ENCODE data around the gene OSBPL6. TPM values are rescaled to one million over a fixed set of nuclear protein-coding genes. Genes with fewer than 3 reads are reported as not detected.
A peak's percentile ranks its signal among the peaks of the same experiment; 100 is the strongest.

Gene OSBPL6
- total and polyA plus RNA-seq, 10 of the 15 experiments (the other 5 are each of a cell fraction or from before 2014, with no cell fraction given): 0.01 to 0.08 (median 0.03) TPM; not detected in 5

DNA sequence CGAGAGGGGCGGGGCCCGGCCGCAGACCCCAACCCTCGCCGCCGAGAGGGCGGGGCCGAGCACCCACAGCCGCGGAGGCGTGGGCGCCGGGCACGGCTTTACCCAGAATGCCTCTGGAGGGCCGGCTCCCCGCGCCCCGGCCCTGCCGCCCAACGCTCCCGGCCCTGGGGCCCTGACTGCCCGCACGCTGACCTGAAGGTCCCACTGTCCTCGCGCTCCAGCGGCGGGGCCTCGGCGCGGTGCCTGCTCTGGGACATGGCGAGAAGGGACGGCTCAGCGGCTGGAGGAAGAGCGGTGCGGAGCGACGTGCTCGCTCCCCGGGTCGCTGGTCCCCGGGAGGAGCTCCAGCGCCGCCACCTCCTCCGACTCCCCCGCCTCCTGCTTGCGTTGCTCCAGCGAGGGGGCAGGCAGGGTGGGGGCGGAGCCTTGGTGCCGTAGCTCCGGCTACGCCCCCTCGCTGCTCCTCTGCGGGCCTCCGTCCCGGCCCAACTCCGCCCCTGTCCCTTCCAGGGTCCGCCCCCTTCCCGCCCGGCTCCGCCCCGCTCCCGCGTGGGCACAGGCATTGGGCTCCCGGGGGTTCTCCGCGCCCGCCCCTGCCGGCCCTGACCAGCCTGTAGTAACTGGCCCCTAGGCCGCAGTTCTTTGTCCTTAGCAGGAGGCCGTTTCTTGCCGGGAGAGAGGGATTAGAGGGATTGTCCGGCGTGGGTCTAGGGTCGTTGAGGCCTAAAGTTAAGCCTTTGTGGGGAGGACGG lies 256.6 kb downstream of the OSBPL6 start, which contains the start of the genes PJVK and PRKRA:
TSS of gene PJVK (plus strand) at position 605 of the 752 bp plus-strand sequence. CDS start 2,032 bp downstream, outside the sequence.
TSS of gene PRKRA (minus strand) at position 402 of the 752 bp plus-strand sequence. CDS start at position 257, 145 bp downstream.
- peaks cover 28% of the 10 kb centered on the region for H3K79me2 ChIP-seq (ENCODE audit: control insufficient read depth, insufficient read depth, low read length)
- peak within 1 kb of the TSS; percentile 94 for H3K27ac ChIP-seq (ENCODE audit: control insufficient read depth, insufficient read depth)
- peak; percentile 57 for FAIRE-seq
- peak; percentile 81 for DNase-seq (ENCODE audit: low read depth, low spot score)
- H2AFZ ChIP-seq (ENCODE audit: control insufficient read depth, low read depth, low read length): peak within 1 kb of the TSS; percentile 95
- H3K27me3 ChIP-seq (replicated peaks in 1 of 2; ENCODE audit: control insufficient read depth in 2 of 2, insufficient read depth in 2 of 2, low read length in 1 of 2): no peaks in the 10 kb centered on the region
- ChIA-PET RAD21 (ENCODE audit: unreplicated experiment) (interaction anchor here (0.8 to 3.5 kb wide), 7 partner anchors 18 to 76 kb away, joined by 3 to 26 read pairs (median 6); no protein-coding TSS in a partner anchor), POLR2A (interaction anchor here (0.9 to 3.2 kb wide), 9 partner anchors 8 to 77 kb away, joined by 3 to 21 read pairs (median 4); no protein-coding TSS in a partner anchor), CTCF (interaction anchor here (0.7 to 5.5 kb wide), 8 partner anchors 10 to 571 kb away, joined by 3 to 41 read pairs (median 4); no protein-coding TSS in a partner anchor), SMC1A (ENCODE audit: uncharacterized antibody, unreplicated experiment) (interaction anchor here (0.9 to 4.7 kb wide), 7 partner anchors 13 to 77 kb away, joined by 3 to 24 read pairs (median 7); no protein-coding TSS in a partner anchor)
- H3K9me3 ChIP-seq (replicated peaks; ENCODE audit: control insufficient read depth, insufficient read depth, low read length): no peaks in the 10 kb centered on the region
- H3K4me2 ChIP-seq (ENCODE audit: control insufficient read depth, insufficient read depth): peak within 1 kb of the TSS; percentile 97
- peak within 1 kb of the TSS; percentile 99 for H3K9ac ChIP-seq (ENCODE audit: control insufficient read depth, insufficient read depth, low read length)
- WGBS (ENCODE audit: insufficient coverage, insufficient replicate concordance, low lambda C conversion rate, missing lambda C conversion rate): under 1% methylated on average over 72 of the region's 76 CpGs
- H3K4me3 ChIP-seq: peak within 1 kb of the TSS; percentile 94
- no TSS peak for BruUV-seq (replicated peaks)
- H4K20me1 ChIP-seq (ENCODE audit: control insufficient read depth, insufficient read depth): no peaks in the 10 kb centered on the region
- intact Hi-C loops (cut with micrococcal nuclease; ENCODE audit: unreplicated experiment): loop anchor here (1.0 kb wide), 2 partner anchors 27 to 37 kb away; partner anchors contain the start of gene FKBP7
- H3K4me1 ChIP-seq (ENCODE audit: control insufficient read depth, insufficient read depth, low read length): peaks cover 9% of the 10 kb centered on the region
- in situ Hi-C loops (cut with MboI): no loop called here
- ATAC-seq: peak; percentile 91
- peaks cover 0 to 14% of the 10 kb centered on the region in 2 experiments; a peak in 2 of 4 replicates for H3K36me3 ChIP-seq (ENCODE audit: control insufficient read depth in 2 of 2, insufficient read depth in 2 of 2, low read length in 1 of 2)
- no peak for TF ChIP-seq RBBP5 (conservative IDR thresholded peaks at IDR 0.05)
- TF ChIP-seq ZNF207 (IDR thresholded peaks at IDR 0.05; ENCODE audit: borderline replicate concordance): peak; percentile 73; the same call in 1 of the 2 replicates
- no peak for TF ChIP-seq RAD21 (IDR thresholded peaks at IDR 0.05; ENCODE audit: insufficient read depth, low read depth, low read length)
- TF ChIP-seq CBFB (IDR thresholded peaks at IDR 0.05; ENCODE audit: low read depth): peak; percentile 68; the same call in 1 of the 2 replicates
- no peak for TF ChIP-seq CHD4 (IDR thresholded peaks at IDR 0.05)
- no peak for TF ChIP-seq NFIC (IDR thresholded peaks at IDR 0.05; ENCODE audit: low read depth, low read length)
- peak; percentile 58; the same call in 1 of the 2 replicates for TF ChIP-seq TAF1 (IDR thresholded peaks at IDR 0.05; ENCODE audit: borderline replicate concordance, low read depth, low read length)
- TF ChIP-seq RB1 (IDR thresholded peaks at IDR 0.05; ENCODE audit: borderline replicate concordance): peak; percentile 16; the same call in 1 of the 2 replicates
- TF ChIP-seq BHLHE40 (IDR thresholded peaks at IDR 0.05; ENCODE audit: borderline replicate concordance in 1 of 2, low read depth in 2 of 2, low read length in 1 of 2): peak; percentile 54 to 92; a peak in 3 of 4 replicates
- peak; percentile 70; the same call in 1 of the 2 replicates for TF ChIP-seq ZNF217 (IDR thresholded peaks at IDR 0.05)
- peak; percentile 53 for TF ChIP-seq SP1 (IDR thresholded peaks at IDR 0.05; ENCODE audit: low read depth, low read length)
- TF ChIP-seq YBX1 (IDR thresholded peaks at IDR 0.05): no peak
- peak; percentile 84 for TF ChIP-seq SMAD5 (IDR thresholded peaks at IDR 0.05; ENCODE audit: low read depth)
- TF ChIP-seq CREB1 (IDR thresholded peaks at IDR 0.05; ENCODE audit: low read depth): peak; percentile 70; the same call in 1 of the 2 replicates
- no peak for TF ChIP-seq SREBF2 (IDR thresholded peaks at IDR 0.05; ENCODE audit: low read length)
- TF ChIP-seq, protein P1, sequence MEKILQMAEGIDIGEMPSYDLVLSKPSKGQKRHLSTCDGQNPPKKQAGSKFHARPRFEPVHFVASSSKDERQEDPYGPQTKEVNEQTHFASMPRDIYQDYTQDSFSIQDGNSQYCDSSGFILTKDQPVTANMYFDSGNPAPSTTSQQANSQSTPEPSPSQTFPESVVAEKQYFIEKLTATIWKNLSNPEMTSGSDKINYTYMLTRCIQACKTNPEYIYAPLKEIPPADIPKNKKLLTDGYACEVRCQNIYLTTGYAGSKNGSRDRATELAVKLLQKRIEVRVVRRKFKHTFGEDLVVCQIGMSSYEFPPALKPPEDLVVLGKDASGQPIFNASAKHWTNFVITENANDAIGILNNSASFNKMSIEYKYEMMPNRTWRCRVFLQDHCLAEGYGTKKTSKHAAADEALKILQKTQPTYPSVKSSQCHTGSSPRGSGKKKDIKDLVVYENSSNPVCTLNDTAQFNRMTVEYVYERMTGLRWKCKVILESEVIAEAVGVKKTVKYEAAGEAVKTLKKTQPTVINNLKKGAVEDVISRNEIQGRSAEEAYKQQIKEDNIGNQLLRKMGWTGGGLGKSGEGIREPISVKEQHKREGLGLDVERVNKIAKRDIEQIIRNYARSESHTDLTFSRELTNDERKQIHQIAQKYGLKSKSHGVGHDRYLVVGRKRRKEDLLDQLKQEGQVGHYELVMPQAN (conservative IDR thresholded peaks at IDR 0.05): peak; percentile 88
- 0 out of 2 replicates have a peak, but pooled peaks have one; percentile 4 for TF ChIP-seq JUND (IDR thresholded peaks at IDR 0.05; ENCODE audit: low read depth, low read length)
- TF ChIP-seq RUNX3 (IDR thresholded peaks at IDR 0.05; ENCODE audit: low read length): peak; percentile 37; the same call in 1 of the 2 replicates
- peak; percentile 97 for TF ChIP-seq LARP7 (IDR thresholded peaks at IDR 0.05)
- peak; percentile 80 for TF ChIP-seq POLR2AphosphoS2 (IDR thresholded peaks at IDR 0.05; ENCODE audit: low read depth, low read length)
- TF ChIP-seq RCOR1 (conservative IDR thresholded peaks at IDR 0.05; ENCODE audit: low read depth, low read length): 0 out of 2 replicates have a peak, but pooled peaks have one; percentile 9
- 0 out of 2 replicates have a peak, but pooled peaks have one; percentile 37 for TF ChIP-seq CHD1 (IDR thresholded peaks at IDR 0.05; ENCODE audit: low read depth, low read length)
- no peak for TF ChIP-seq IRF4 (IDR thresholded peaks at IDR 0.05; ENCODE audit: low read depth, low read length)
- TF ChIP-seq ZSCAN29 (IDR thresholded peaks at IDR 0.05): peak; percentile 49; the same call in 1 of the 2 replicates
- TF ChIP-seq DPF2 (IDR thresholded peaks at IDR 0.05): peak; percentile 91
